Choroid plexus epithelial cell (primary cell): ENCODE results near the gene SLC30A4.

ENCODE experiments used
- DNase-seq: peaks from one replicate; pipeline ENCODE4 v3.0.0-alpha.2; 2010; ENCODE audit warnings: low read depth
- H3K4me3 ChIP-seq: 2 replicates; pipeline ENCODE4 v1.5.1; 2011; ENCODE audit warnings: low read depth, mild to moderate bottlenecking, control low read depth, low read length, moderate library complexity
- CTCF ChIP-seq: conservative IDR thresholded peaks from 2 replicates; pipeline ENCODE4 v1.5.1; 2011; ENCODE audit warnings: low read depth, mild to moderate bottlenecking, control low read depth, inconsistent platforms, low read length, moderate library complexity

The SLC30A4 gene, protein sequence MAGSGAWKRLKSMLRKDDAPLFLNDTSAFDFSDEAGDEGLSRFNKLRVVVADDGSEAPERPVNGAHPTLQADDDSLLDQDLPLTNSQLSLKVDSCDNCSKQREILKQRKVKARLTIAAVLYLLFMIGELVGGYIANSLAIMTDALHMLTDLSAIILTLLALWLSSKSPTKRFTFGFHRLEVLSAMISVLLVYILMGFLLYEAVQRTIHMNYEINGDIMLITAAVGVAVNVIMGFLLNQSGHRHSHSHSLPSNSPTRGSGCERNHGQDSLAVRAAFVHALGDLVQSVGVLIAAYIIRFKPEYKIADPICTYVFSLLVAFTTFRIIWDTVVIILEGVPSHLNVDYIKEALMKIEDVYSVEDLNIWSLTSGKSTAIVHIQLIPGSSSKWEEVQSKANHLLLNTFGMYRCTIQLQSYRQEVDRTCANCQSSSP

DNA sequence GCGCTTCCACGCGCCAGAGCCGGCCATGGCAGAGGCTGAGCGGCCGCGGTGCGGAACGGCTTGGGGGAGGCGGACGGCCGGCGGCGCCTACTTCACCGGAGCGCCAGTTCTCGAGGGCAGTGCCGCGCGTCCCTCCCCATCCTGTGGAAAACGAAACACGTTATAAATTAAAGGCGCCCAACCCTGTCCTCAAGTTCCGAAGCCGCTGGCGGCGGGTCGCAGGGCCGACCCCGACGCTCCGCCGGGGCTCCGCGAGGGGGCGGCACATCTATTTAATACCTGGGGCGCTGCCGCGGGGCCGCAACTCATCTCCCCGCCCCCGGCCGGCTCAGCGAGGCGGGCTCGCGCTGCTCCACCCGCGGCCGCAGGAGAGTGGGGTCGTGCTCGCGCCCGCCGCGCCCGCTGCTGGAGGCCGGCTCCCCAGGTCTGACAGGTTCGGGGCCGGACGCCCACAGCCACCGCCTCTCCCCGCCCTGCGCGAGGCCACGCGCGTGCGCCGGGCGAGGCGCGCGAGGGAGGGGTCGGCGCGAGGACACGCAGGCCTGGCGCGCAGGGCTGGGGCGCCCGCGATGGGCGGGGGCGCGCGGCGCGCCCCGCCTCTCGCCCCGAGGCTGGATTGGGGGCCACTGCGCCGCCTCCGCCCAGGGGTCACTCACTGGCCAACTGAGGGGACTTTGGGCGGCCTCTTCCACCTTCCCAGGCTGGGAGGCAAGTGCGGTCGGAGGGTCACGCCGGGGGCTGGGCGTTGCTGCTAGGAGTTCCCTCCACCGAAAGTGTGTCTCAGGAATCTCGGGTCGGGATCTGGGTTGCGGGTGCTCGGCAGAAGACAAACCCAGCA lies at the start of gene SLC30A4:
SLC30A4 (minus strand) TSS at position 428 of the 838 bp plus-strand sequence; CDS start at position 27, 401 bp downstream.
- peak within 1 kb of the TSS; percentile 73 for H3K4me3 ChIP-seq
- peak; percentile 62 for DNase-seq
- peak; percentile 34 for TF ChIP-seq CTCF

DNA sequence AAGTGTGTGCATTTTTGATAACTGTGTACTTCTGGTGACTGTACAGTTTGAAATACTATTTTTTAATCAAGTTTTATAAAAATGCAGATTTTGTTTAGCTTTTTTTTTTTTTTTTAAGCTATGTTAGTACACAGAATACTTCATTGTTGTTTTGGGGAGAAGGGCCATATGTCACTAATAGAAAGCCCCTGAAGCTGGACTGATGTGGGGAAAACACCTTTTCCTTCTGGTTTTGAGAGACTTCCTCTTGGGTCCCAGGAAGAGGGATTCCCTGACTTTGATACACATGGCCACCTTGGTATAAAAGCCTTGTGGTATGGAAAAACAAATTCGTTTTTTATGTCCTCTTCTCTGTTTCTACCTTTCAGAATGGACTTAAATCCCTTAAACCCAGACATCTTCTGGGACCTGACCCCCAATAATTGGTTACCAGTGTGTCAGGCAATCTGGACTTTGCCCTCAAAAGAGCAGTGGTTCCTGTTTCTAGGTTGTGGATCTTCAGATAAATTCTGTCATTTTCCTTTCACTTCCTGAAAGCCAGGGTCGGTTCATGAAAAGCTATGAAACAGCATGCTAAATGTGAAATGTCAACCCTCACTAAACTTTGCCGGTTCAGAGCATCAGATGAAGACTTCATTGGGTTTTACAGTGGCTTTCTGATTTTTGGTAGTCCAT lies 33.5 kb upstream of the SLC30A4 start:
- DNase-seq, result no peak
- no peak for TF ChIP-seq CTCF

DNA sequence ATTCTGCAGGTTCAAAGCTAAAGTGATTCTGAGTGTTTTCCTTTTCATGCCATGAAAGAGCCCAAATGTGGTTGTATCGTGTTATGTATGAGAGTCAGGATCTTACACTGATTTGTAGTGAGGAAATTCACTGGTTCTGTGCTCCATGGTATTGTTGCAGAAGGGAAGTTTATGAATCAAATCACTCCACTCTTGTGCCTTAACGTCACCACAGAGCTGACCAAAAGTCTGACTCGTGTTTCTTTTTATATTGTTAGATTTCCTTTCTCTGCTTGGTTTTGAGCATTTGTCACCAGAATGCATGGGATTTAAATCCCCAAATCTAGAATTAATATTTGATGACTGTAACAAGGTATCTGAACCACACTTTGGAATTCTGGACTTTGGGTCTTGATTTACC lies 29.1 kb upstream of the SLC30A4 start:
- no peak for DNase-seq

More for the DNA sequence above, 33.5 kb upstream of the SLC30A4 start:
- no peak overlapping the region for H3K4me3 ChIP-seq

DNA sequence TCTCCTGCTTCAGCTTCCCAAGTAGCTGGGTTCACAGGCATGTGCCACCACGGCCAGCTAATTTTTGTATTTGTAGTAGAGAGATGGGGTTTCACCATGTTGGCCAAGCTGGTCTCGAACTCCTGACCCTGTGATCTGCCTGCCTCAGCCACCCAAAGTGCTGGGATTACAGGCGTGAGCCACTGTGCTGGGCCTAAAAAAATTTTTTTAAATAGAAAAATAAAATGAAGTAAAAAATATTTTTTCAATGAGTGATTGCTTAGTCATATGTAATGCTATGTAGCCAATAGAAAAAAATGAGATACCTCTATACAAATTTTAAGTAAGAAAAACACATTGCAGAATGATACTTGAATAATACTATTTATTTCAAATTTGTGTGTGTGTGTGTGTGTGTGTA lies 27.9 kb upstream of the SLC30A4 start:
- no peak overlapping the region for H3K4me3 ChIP-seq
- DNase-seq, result peak; percentile 21
- no peak for TF ChIP-seq CTCF

More for the DNA sequence above, 29.1 kb upstream of the SLC30A4 start:
- no peak overlapping the region for H3K4me3 ChIP-seq
- TF ChIP-seq CTCF, result no peak

DNA sequence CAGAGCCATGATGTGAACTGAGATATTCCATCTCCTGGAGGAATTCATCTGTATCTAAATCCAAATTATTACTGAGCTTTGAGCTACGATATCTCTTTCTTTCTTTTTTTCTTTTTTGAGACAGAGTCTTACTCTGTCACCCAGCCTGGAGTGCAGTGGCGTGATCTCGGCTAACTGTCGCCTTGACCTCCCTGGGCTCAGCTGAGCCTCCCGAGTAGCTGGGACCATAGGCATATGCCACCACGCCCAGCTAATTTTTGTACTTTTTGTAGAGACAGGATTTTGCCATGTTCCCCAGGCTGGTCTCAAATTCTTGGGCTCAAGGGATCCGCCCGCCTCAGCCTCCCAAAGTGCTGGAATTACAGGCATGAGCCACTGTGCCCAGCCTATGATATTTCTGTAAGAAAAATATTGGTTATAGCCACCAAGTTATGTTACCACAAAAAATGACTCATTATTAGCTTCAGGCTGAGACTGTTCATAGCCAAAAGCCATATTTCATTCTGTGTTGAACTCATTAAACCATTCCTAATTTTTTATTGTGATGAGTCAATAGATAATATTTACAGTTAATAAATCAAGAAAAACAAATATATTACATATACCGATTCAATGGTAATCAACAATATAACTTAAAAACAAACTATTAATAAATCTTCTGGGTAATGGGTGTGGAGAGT lies 27.1 kb upstream of the SLC30A4 start:
- H3K4me3 ChIP-seq, result no peak overlapping the region
- DNase-seq, result peak; percentile 19
- TF ChIP-seq CTCF, result no peak

DNA sequence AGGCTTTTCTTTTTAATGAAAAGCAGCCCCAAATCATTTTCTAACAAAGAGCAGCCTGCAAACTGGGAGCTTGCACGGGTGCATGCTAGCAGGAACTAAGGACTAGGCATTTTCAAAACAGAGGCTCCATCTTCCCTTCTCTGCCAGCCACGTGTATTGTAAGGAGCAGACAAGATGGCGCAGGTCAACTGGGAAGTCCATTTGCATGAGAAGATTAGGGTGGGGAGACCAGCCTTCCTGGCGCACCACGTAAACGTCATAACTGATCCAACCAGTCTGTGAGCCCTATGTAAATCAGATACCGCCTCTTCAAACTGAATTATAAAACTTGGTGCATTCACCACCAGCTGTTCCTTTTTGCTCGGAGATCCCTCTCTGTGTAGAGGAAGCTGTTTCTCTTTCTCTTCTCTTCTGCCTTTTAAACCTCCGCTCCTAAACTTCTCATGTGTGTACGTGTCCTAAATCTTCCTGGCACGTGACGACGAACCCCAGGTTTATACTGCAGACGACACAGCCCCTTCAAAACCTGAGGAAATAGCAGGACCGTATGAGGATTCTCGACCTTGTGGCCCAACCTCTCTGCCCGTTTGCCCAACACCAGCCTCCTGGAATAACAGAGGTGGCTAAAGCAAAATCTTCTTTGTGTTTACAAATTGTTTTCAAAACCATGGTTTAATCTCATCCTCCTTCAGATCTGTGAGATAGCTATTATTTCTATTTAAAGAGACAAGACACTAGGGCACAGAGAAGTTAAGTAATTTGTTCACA lies 26.4 kb upstream of the SLC30A4 start:
- no peak for DNase-seq
- no peak for TF ChIP-seq CTCF
- H3K4me3 ChIP-seq, result no peak overlapping the region
